Measurements from ENCODE around the gene SWSAP1. TPM values are rescaled to one million over a fixed set of nuclear protein-coding genes. Genes with fewer than 3 reads are reported as not detected.
"Not testable (repeated sequence)": the region's sequence is repeated elsewhere in the genome, so short reads cannot be mapped to it uniquely, and the experiment has no call there.

Gene SWSAP1
- total RNA-seq, 4 donors from 2014 or later: 2.1 to 3.3 (median 2.3) TPM

DNA sequence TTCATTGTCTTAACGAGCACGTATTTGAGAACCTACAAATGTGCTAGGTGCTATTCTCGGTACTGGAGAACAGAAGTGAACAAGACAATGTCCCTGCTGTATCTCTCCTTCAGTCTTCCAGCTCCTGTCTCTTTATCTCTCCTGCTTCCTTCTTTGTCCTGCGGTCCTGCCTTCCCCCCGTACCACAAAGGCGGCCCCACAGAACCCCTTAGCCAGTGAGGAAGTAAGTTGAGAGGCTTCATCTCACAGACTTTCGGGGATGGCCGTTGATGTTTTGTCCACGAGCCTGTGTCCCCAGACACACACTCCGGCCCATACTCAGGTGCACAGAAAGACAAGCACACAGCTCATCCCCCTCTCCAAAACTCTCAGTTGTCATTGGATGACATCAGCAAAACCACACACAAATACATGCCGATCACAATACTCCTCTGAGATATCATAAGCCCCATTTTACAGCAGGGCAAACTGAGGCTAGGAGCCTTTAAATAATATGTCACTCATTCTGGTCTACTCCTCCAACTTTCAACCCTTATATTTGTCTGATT lies 507 bp upstream of the SWSAP1 start:
- no peak for DNase-seq (ENCODE audit: low spot score in 2 of 2)
- TF ChIP-seq CTCF (IDR thresholded peaks at IDR 0.05) (no peak), POLR2A (IDR thresholded peaks at IDR 0.05) (no peak)
- intact Hi-C loops (cut with DNase I; ENCODE audit: low total_unique reads): no loop called here
- 50 to 56% methylated on average over 11 of the region's 11 CpGs for WGBS, 2 donors
- no peak overlapping the region for H3K4me3 ChIP-seq (ENCODE audit: low read depth, poor library complexity, severe bottlenecking)

- DNase-seq (ENCODE audit: low spot score in 2 of 2): peak; percentile 48 to 91
- WGBS, 2 donors: 11 to 14% methylated on average over 25 to 27 of the region's 27 CpGs
- TF ChIP-seq POLR2A (IDR thresholded peaks at IDR 0.05): no peak
- no peak for TF ChIP-seq CTCF (IDR thresholded peaks at IDR 0.05)
- H3K4me3 ChIP-seq (ENCODE audit: low read depth, poor library complexity, severe bottlenecking): peak overlapping the region; percentile 19
- intact Hi-C loops (cut with DNase I; ENCODE audit: low total_unique reads): no loop called here
Measured at GRCh38 chr19:11375143-11375948, 880 bp downstream of the SWSAP1 start.

DNA sequence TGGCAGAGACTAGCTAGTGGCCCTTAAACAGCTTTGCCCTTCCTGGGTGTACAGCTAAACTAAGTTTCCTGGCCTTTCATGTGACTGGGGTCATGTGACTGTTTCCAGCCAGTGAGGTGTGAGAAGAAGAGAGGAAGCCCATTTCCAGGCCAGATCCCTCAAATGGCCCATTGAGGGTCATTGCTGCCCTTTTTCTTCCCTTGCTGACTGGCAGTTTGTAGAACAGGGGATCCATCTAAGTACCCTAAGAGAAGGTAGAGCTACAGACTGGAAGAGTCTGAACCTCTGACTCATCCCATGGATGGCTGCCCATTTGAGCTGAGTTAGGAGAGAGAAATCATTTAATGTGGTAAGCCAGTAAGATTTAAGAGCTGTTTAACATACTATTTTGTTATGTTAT lies 2.8 kb downstream of the SWSAP1 start:
- TF ChIP-seq POLR2A (IDR thresholded peaks at IDR 0.05): no peak
- TF ChIP-seq CTCF (IDR thresholded peaks at IDR 0.05): no peak
- peak in 1 of 2 donors; percentile 44 for DNase-seq (ENCODE audit: low spot score in 2 of 2)
- H3K4me3 ChIP-seq (ENCODE audit: low read depth, poor library complexity, severe bottlenecking): no peak overlapping the region
- intact Hi-C loops (cut with DNase I; ENCODE audit: low total_unique reads): no loop called here

DNA sequence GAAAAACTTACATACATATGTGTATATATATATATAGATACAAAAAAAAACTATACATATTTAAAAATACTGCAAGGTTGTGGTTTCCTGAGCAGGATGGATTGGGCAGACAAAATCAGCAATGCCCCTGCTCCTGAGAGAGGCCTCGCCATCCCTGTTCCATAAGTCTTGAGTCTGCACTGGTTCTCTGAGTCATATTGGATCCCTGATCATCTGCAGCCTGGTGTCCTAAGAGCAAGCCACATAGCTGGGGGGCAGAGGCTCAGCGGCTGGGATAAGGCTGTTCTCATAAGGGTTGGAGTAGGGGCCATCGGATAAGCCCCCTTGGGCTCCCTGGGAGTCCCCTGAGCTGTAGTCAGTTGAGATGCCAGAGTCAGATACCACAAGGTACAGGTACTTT lies 3.3 kb downstream of the SWSAP1 start:
- intact Hi-C loops (cut with DNase I; ENCODE audit: low total_unique reads): no loop called here
- DNase-seq (ENCODE audit: low spot score in 2 of 2): no peak
- no peak overlapping the region for H3K4me3 ChIP-seq (ENCODE audit: low read depth, poor library complexity, severe bottlenecking)
- WGBS, 2 donors: 75 to 91% methylated on average over 3 of the region's 3 CpGs
- TF ChIP-seq POLR2A (IDR thresholded peaks at IDR 0.05) (no peak), CTCF (IDR thresholded peaks at IDR 0.05) (no peak)

GRCh38 chr19:11378319-11379189 lies 4.1 kb downstream of the SWSAP1 start:
- DNase-seq (ENCODE audit: low spot score in 2 of 2): peak in 1 of 2 donors; percentile 90
- no peak for TF ChIP-seq CTCF (IDR thresholded peaks at IDR 0.05)
- 51 to 58% methylated on average over 4 to 5 of the region's 8 CpGs for WGBS, 2 donors
- intact Hi-C loops (cut with DNase I; ENCODE audit: low total_unique reads): no loop called here
- no peak overlapping the region for H3K4me3 ChIP-seq (ENCODE audit: low read depth, poor library complexity, severe bottlenecking)

- WGBS, 2 donors: 87 to 88% methylated on average over 14 of the region's 14 CpGs
- intact Hi-C loops (cut with DNase I; ENCODE audit: low total_unique reads); H3K4me3 ChIP-seq (ENCODE audit: low read depth, poor library complexity, severe bottlenecking); DNase-seq (ENCODE audit: low spot score in 2 of 2): not testable (repeated sequence)
Measured at GRCh38 chr19:11379269-11379845, 4.9 kb downstream of the SWSAP1 start.
